Smooth muscle cell (in vitro differentiated cells): ENCODE measurements around the gene NPY2R. TPM values are rescaled to one million over a fixed set of nuclear protein-coding genes. Genes with fewer than 3 reads are reported as not detected.

Experiments used
- DNase-seq: peaks from one replicate; lab custom pipeline; 2025; ENCODE audit not compliant: unreplicated experiment; lab: John Stamatoyannopoulos, UW
- H2AFZ ChIP-seq: fragments of 200-600 bp; sonication (generic); 2 replicates; pipeline ENCODE4 v1.6.0; 2016; ENCODE audit warnings: antibody characterized with exemption, low read depth, mild to moderate bottlenecking
- H3F3A ChIP-seq: fragments of 200-600 bp; sonication (generic); 2 replicates; pipeline ENCODE4 v1.6.0; 2017; ENCODE audit warnings: antibody characterized with exemption, low read depth
- H3K27ac ChIP-seq: fragments of 200-600 bp; sonication (generic); 2 replicates; pipeline ENCODE4 v1.5.1; 2016; ENCODE audit warnings: low read depth, mild to moderate bottlenecking
- H3K27me3 ChIP-seq: fragments of 200-600 bp; sonication (generic); 2 replicates; pipeline ENCODE4 v1.6.1; 2016; ENCODE audit warnings: low read depth, mild to moderate bottlenecking
- H3K36me3 ChIP-seq: fragments of 200-600 bp; sonication (generic); 2 replicates; pipeline ENCODE4 v1.5.1; 2016; ENCODE audit warnings: low read depth
- H3K4me1 ChIP-seq: fragments of 200-600 bp; sonication (generic); 2 replicates; pipeline ENCODE4 v1.5.1; 2016; ENCODE audit warnings: low read depth
- H3K4me2 ChIP-seq: fragments of 200-600 bp; sonication (generic); 2 replicates; pipeline ENCODE4 v1.6.0; 2016; ENCODE audit warnings: mild to moderate bottlenecking
- H3K4me3 ChIP-seq: fragments of 200-600 bp; sonication (generic); 2 replicates; pipeline ENCODE4 v1.5.1; 2016; ENCODE audit warnings: mild to moderate bottlenecking
- H3K79me2 ChIP-seq: fragments of 200-600 bp; sonication (generic); 2 replicates; pipeline ENCODE4 v1.6.0; 2016; ENCODE audit warnings: low read depth, mild to moderate bottlenecking
- H3K9ac ChIP-seq: fragments of 200-600 bp; sonication (generic); 2 replicates; pipeline ENCODE4 v1.6.0; 2016; ENCODE audit warnings: low read depth
- H3K9me3 ChIP-seq: fragments of 200-600 bp; sonication (generic); replicated peaks from 2 replicates; pipeline ENCODE4 v1.5.1; 2016; ENCODE audit warnings: low read depth
- H4K20me1 ChIP-seq: fragments of 200-600 bp; sonication (generic); 2 replicates; pipeline ENCODE4 v1.6.0; 2016; ENCODE audit warnings: low read depth
- CTCF ChIP-seq: fragments of 200-600 bp; sonication (generic); IDR thresholded peaks from 2 replicates; pipeline ENCODE4 v1.5.1; 2017; ENCODE audit warnings: borderline replicate concordance, mild to moderate bottlenecking, antibody characterized with exemption; ENCODE audit not compliant: insufficient read depth, poor library complexity, severe bottlenecking
- WGBS: methylation state at CpG from one replicate; pipeline ENCODE4 v1.1.7; 2016; ENCODE audit warnings: low lambda C conversion rate; 5-methylcytosine and 5-hydroxymethylcytosine counted together
- polyA plus RNA-seq: library from polyadenylated mRNA; unstranded; fragments of >200 nt; fragmentation: Nextera tagmentation; extraction: Ambion mirVana; gene quantifications from 2 replicates; pipeline ENCODE4 v1.2.1, GENCODE V29; 2016
- total RNA-seq: library from RNA; depleted of rRNA; stranded (reverse); fragments of >200 nt; gene quantifications from 2 replicates; pipeline ENCODE4 v1.2.3, GENCODE V29; 2014

Gene NPY2R
- total and polyA plus RNA-seq, 2 experiments from 2014 or later = not detected

GRCh38 chr4:155170569-155170968 lies 37.9 kb upstream of the NPY2R start:
- Histone ChIP-seq H3K9me3 (no peaks in the 10 kb centered on the region), H3K4me1 (peaks cover 4% of the 10 kb centered on the region), H3K4me2 (no peak overlapping the region), H4K20me1 (no peaks in the 10 kb centered on the region), H2AFZ (no peak overlapping the region), H3K4me3 (no peak overlapping the region), H3K27ac (no peak overlapping the region), H3K36me3 (no peaks in the 10 kb centered on the region), H3F3A (no peaks in the 10 kb centered on the region), H3K9ac (no peak overlapping the region), H3K79me2 (no peaks in the 10 kb centered on the region), H3K27me3 (no peaks in the 10 kb centered on the region)
- no peak for TF ChIP-seq CTCF
- DNase-seq = no peak
- WGBS = 73% methylated on average over 4 of the region's 4 CpGs

- DNase-seq = no peak
Measured at GRCh38 chr4:155173371-155173770, 35.1 kb upstream of the NPY2R start.

GRCh38 chr4:155174668-155175067 lies 33.8 kb upstream of the NPY2R start:
- H3K27ac ChIP-seq = no peak overlapping the region
- no peaks in the 10 kb centered on the region for H3K9me3 ChIP-seq
- 83% methylated on average over 1 of the region's 1 CpG for WGBS
- H3K4me3 ChIP-seq = no peak overlapping the region
- H2AFZ ChIP-seq = no peak overlapping the region
- H3K36me3 ChIP-seq = no peaks in the 10 kb centered on the region
- H3K4me1 ChIP-seq = no peaks in the 10 kb centered on the region
- no peaks in the 10 kb centered on the region for H4K20me1 ChIP-seq
- no peaks in the 10 kb centered on the region for H3K27me3 ChIP-seq
- TF ChIP-seq CTCF = no peak
- no peak for DNase-seq
- no peaks in the 10 kb centered on the region for H3K79me2 ChIP-seq
- no peak overlapping the region for H3K9ac ChIP-seq
- no peaks in the 10 kb centered on the region for H3F3A ChIP-seq
- H3K4me2 ChIP-seq = no peak overlapping the region

More at GRCh38 chr4:155173371-155173770, 35.1 kb upstream of the NPY2R start:
- H4K20me1 ChIP-seq = no peaks in the 10 kb centered on the region
- 86% methylated on average over 4 of the region's 4 CpGs for WGBS
- no peak overlapping the region for H3K9ac ChIP-seq
- no peaks in the 10 kb centered on the region for H3K27me3 ChIP-seq
- H3K4me1 ChIP-seq = no peaks in the 10 kb centered on the region
- no peak overlapping the region for H3K4me3 ChIP-seq
- H3K79me2 ChIP-seq = no peaks in the 10 kb centered on the region
- H3K9me3 ChIP-seq = no peaks in the 10 kb centered on the region
- no peak overlapping the region for H3K27ac ChIP-seq
- H3K36me3 ChIP-seq = no peaks in the 10 kb centered on the region
- H3F3A ChIP-seq = no peaks in the 10 kb centered on the region
- no peak for TF ChIP-seq CTCF
- no peak overlapping the region for H3K4me2 ChIP-seq
- no peak overlapping the region for H2AFZ ChIP-seq

- Histone ChIP-seq H3F3A (no peaks in the 10 kb centered on the region), H3K27ac (no peak overlapping the region), H3K4me1 (no peaks in the 10 kb centered on the region), H3K27me3 (no peaks in the 10 kb centered on the region), H3K9ac (no peak overlapping the region), H3K4me2 (no peak overlapping the region), H3K9me3 (no peaks in the 10 kb centered on the region), H2AFZ (no peak overlapping the region), H3K36me3 (no peaks in the 10 kb centered on the region), H3K79me2 (no peaks in the 10 kb centered on the region), H4K20me1 (no peaks in the 10 kb centered on the region), H3K4me3 (no peak overlapping the region)
- TF ChIP-seq CTCF = no peak
- WGBS = 65% methylated on average over 2 of the region's 2 CpGs
- DNase-seq = no peak
Measured at GRCh38 chr4:155179216-155179615, 29.2 kb upstream of the NPY2R start.
